ENCODE results near the gene TRMO.
A peak's percentile ranks its signal among the peaks of the same experiment; 100 is the strongest.
"Not testable (repeated sequence)": the region's sequence is repeated elsewhere in the genome, so short reads cannot be mapped to it uniquely, and the experiment has no call there.

The TRMO gene

GRCh38 chr9:97954550-97954989 lies 32.3 kb upstream of the TRMO start:
- peaks cover 0 to 5% (median 4%) of the 10 kb centered on the region in 5 experiments for H3K9me3 ChIP-seq (ENCODE audit: control extremely low read depth in 1 of 5, control insufficient read depth in 4 of 5, insufficient read depth in 2 of 5, low read depth in 1 of 5, low read length in 4 of 5)
- no peak overlapping the region for H3K4me3 ChIP-seq (ENCODE audit: control insufficient read depth in 1 of 7, extremely low read depth in 1 of 7, insufficient read depth in 4 of 7, low read depth in 2 of 7, low read length in 6 of 7)
- ChIA-PET POLR2A (interaction anchor here (0.5 kb wide), 1 partner anchor 119 kb away, joined by 3 read pairs; no protein-coding TSS in a partner anchor), CTCF (interaction anchor here (1.0 to 8.8 kb wide), 19 partner anchors 9 to 83 kb away, joined by 3 to 103 read pairs (median 5); partner anchors contain the start of genes ANP32B, HEMGN and TRMO)
- H3K36me3 ChIP-seq (ENCODE audit: control insufficient read depth in 4 of 4, insufficient read depth in 4 of 4, low read length in 3 of 4), result no peaks in the 10 kb centered on the region
- H3K4me1 ChIP-seq (ENCODE audit: control extremely low read depth in 1 of 4, control insufficient read depth in 4 of 4, insufficient read depth in 4 of 4, low read length in 3 of 4), result peaks cover 0 to 21% (median 13%) of the 10 kb centered on the region in 4 experiments
- H3K27me3 ChIP-seq (replicated peaks in 2 of 5; ENCODE audit: control insufficient read depth in 4 of 5, insufficient read depth in 5 of 5, low read length in 4 of 5), result no peaks in the 10 kb centered on the region
- peak; percentile 74 to 77 (median 76) for DNase-seq
- H3K27ac ChIP-seq (ENCODE audit: insufficient read depth in 1 of 2, low read depth in 1 of 2, low read length in 2 of 2, poor library complexity in 1 of 2, severe bottlenecking in 2 of 2), result peak overlapping the region in 1 of 2 experiments; percentile 6

- WGBS (ENCODE audit: insufficient coverage), result no CpG with 5 or more reads among the region's 5 CpGs
Measured at GRCh38 chr9:97950873-97951272, 28.6 kb upstream of the TRMO start.

GRCh38 chr9:97947094-97947493 lies 24.8 kb upstream of the TRMO start:
- H3K36me3 ChIP-seq (ENCODE audit: control insufficient read depth in 4 of 4, insufficient read depth in 4 of 4, low read length in 3 of 4); H3K27ac ChIP-seq (ENCODE audit: insufficient read depth in 1 of 2, low read depth in 1 of 2, low read length in 2 of 2, poor library complexity in 1 of 2, severe bottlenecking in 2 of 2); H3K9me3 ChIP-seq (ENCODE audit: control extremely low read depth in 1 of 5, control insufficient read depth in 4 of 5, insufficient read depth in 2 of 5, low read depth in 1 of 5, low read length in 4 of 5); H3K27me3 ChIP-seq (replicated peaks in 2 of 5; ENCODE audit: control insufficient read depth in 4 of 5, insufficient read depth in 5 of 5, low read length in 4 of 5); CTCF ChIA-PET; H3K4me3 ChIP-seq (ENCODE audit: control insufficient read depth in 1 of 7, extremely low read depth in 1 of 7, insufficient read depth in 4 of 7, low read depth in 2 of 7, low read length in 6 of 7); DNase-seq; POLR2A ChIA-PET: not testable (repeated sequence)
- WGBS (ENCODE audit: insufficient coverage), result no CpG with 5 or more reads among the region's 2 CpGs
- H3K4me1 ChIP-seq (ENCODE audit: control extremely low read depth in 1 of 4, control insufficient read depth in 4 of 4, insufficient read depth in 4 of 4, low read length in 3 of 4), result peaks cover 17 to 28% (median 26%) of the 10 kb centered on the region in 4 experiments

More at GRCh38 chr9:97950873-97951272, 28.6 kb upstream of the TRMO start:
- H3K27me3 ChIP-seq (replicated peaks in 2 of 5; ENCODE audit: control insufficient read depth in 4 of 5, insufficient read depth in 5 of 5, low read length in 4 of 5); H3K9me3 ChIP-seq (ENCODE audit: control extremely low read depth in 1 of 5, control insufficient read depth in 4 of 5, insufficient read depth in 2 of 5, low read depth in 1 of 5, low read length in 4 of 5); H3K4me3 ChIP-seq (ENCODE audit: control insufficient read depth in 1 of 7, extremely low read depth in 1 of 7, insufficient read depth in 4 of 7, low read depth in 2 of 7, low read length in 6 of 7); DNase-seq; POLR2A ChIA-PET; H3K27ac ChIP-seq (ENCODE audit: insufficient read depth in 1 of 2, low read depth in 1 of 2, low read length in 2 of 2, poor library complexity in 1 of 2, severe bottlenecking in 2 of 2); H3K36me3 ChIP-seq (ENCODE audit: control insufficient read depth in 4 of 4, insufficient read depth in 4 of 4, low read length in 3 of 4): not testable (repeated sequence)
- CTCF ChIA-PET, result interaction anchor here (1.6 to 8.8 kb wide), 5 partner anchors 10 to 28 kb away, joined by 5 to 103 read pairs (median 6); partner anchors contain the start of genes HEMGN and TRMO
- H3K4me1 ChIP-seq (ENCODE audit: control extremely low read depth in 1 of 4, control insufficient read depth in 4 of 4, insufficient read depth in 4 of 4, low read length in 3 of 4), result peaks cover 0 to 15% (median 8%) of the 10 kb centered on the region in 4 experiments

- H3K36me3 ChIP-seq (ENCODE audit: control insufficient read depth in 4 of 4, insufficient read depth in 4 of 4, low read length in 3 of 4); CTCF ChIA-PET; H3K9me3 ChIP-seq (ENCODE audit: control extremely low read depth in 1 of 5, control insufficient read depth in 4 of 5, insufficient read depth in 2 of 5, low read depth in 1 of 5, low read length in 4 of 5); H3K27ac ChIP-seq (ENCODE audit: insufficient read depth in 1 of 2, low read depth in 1 of 2, low read length in 2 of 2, poor library complexity in 1 of 2, severe bottlenecking in 2 of 2); H3K27me3 ChIP-seq (replicated peaks in 2 of 5; ENCODE audit: control insufficient read depth in 4 of 5, insufficient read depth in 5 of 5, low read length in 4 of 5); DNase-seq; POLR2A ChIA-PET; H3K4me3 ChIP-seq (ENCODE audit: control insufficient read depth in 1 of 7, extremely low read depth in 1 of 7, insufficient read depth in 4 of 7, low read depth in 2 of 7, low read length in 6 of 7): not testable (repeated sequence)
- H3K4me1 ChIP-seq (ENCODE audit: control extremely low read depth in 1 of 4, control insufficient read depth in 4 of 4, insufficient read depth in 4 of 4, low read length in 3 of 4), result peaks cover 26 to 43% (median 42%) of the 10 kb centered on the region in 4 experiments
- no CpG with 5 or more reads among the region's 2 CpGs for WGBS (ENCODE audit: insufficient coverage)
Measured at GRCh38 chr9:97945470-97945869, 23.2 kb upstream of the TRMO start.

- CTCF ChIA-PET, result interaction anchor here (0.6 to 4.2 kb wide), 8 partner anchors 8 to 26 kb away, joined by 3 to 32 read pairs (median 4); partner anchors contain the start of gene TRMO
- POLR2A ChIA-PET, result interaction anchor here (0.6 to 1.1 kb wide), 2 partner anchors 23 to 156 kb away, joined by 4 to 5 read pairs; no protein-coding TSS in a partner anchor
- DNase-seq, result no peak
- Histone ChIP-seq H3K27ac (ENCODE audit: insufficient read depth in 1 of 2, low read depth in 1 of 2, low read length in 2 of 2, poor library complexity in 1 of 2, severe bottlenecking in 2 of 2) (no peak overlapping the region), H3K4me1 (ENCODE audit: control extremely low read depth in 1 of 4, control insufficient read depth in 4 of 4, insufficient read depth in 4 of 4, low read length in 3 of 4) (peaks cover 35 to 52% (median 49%) of the 10 kb centered on the region in 4 experiments), H3K36me3 (ENCODE audit: control insufficient read depth in 4 of 4, insufficient read depth in 4 of 4, low read length in 3 of 4) (no peaks in the 10 kb centered on the region), H3K4me3 (ENCODE audit: control insufficient read depth in 1 of 7, extremely low read depth in 1 of 7, insufficient read depth in 4 of 7, low read depth in 2 of 7, low read length in 6 of 7) (no peak overlapping the region), H3K27me3 (replicated peaks in 2 of 5; ENCODE audit: control insufficient read depth in 4 of 5, insufficient read depth in 5 of 5, low read length in 4 of 5) (no peaks in the 10 kb centered on the region), H3K9me3 (ENCODE audit: control extremely low read depth in 1 of 5, control insufficient read depth in 4 of 5, insufficient read depth in 2 of 5, low read depth in 1 of 5, low read length in 4 of 5) (no peaks in the 10 kb centered on the region)
- 60% methylated on average over 1 of the region's 3 CpGs for WGBS (ENCODE audit: insufficient coverage)
Measured at GRCh38 chr9:97944612-97945011, 22.3 kb upstream of the TRMO start.

GRCh38 chr9:97943308-97943855 lies 21.1 kb upstream of the TRMO start:
- H3K27me3 ChIP-seq (replicated peaks in 2 of 5; ENCODE audit: control insufficient read depth in 4 of 5, insufficient read depth in 5 of 5, low read length in 4 of 5), result no peaks in the 10 kb centered on the region
- H3K36me3 ChIP-seq (ENCODE audit: control insufficient read depth in 4 of 4, insufficient read depth in 4 of 4, low read length in 3 of 4), result no peaks in the 10 kb centered on the region
- no peaks in the 10 kb centered on the region for H3K9me3 ChIP-seq (ENCODE audit: control extremely low read depth in 1 of 5, control insufficient read depth in 4 of 5, insufficient read depth in 2 of 5, low read depth in 1 of 5, low read length in 4 of 5)
- peak overlapping the region in 1 of 7 experiments; percentile 2 for H3K4me3 ChIP-seq (ENCODE audit: control insufficient read depth in 1 of 7, extremely low read depth in 1 of 7, insufficient read depth in 4 of 7, low read depth in 2 of 7, low read length in 6 of 7)
- DNase-seq, result peak in 2 of 3 donors; percentile 59 to 81
- POLR2A ChIA-PET, result interaction anchor here (1.5 to 1.7 kb wide), 2 partner anchors 15 to 40 kb away, joined by 4 read pairs; partner anchors contain the start of gene ANP32B
- H3K4me1 ChIP-seq (ENCODE audit: control extremely low read depth in 1 of 4, control insufficient read depth in 4 of 4, insufficient read depth in 4 of 4, low read length in 3 of 4), result peaks cover 42 to 64% (median 60%) of the 10 kb centered on the region in 4 experiments
- CTCF ChIA-PET, result interaction anchor here (1.1 to 4.2 kb wide), 10 partner anchors 8 to 107 kb away, joined by 3 to 32 read pairs (median 6); partner anchors contain the start of gene TRMO
- peak overlapping the region; percentile 35 to 92 for H3K27ac ChIP-seq (ENCODE audit: insufficient read depth in 1 of 2, low read depth in 1 of 2, low read length in 2 of 2, poor library complexity in 1 of 2, severe bottlenecking in 2 of 2)

- Histone ChIP-seq H3K27ac (ENCODE audit: insufficient read depth in 1 of 2, low read depth in 1 of 2, low read length in 2 of 2, poor library complexity in 1 of 2, severe bottlenecking in 2 of 2) (peak overlapping the region in 1 of 2 experiments; percentile 92), H3K36me3 (ENCODE audit: control insufficient read depth in 4 of 4, insufficient read depth in 4 of 4, low read length in 3 of 4) (no peaks in the 10 kb centered on the region), H3K9me3 (ENCODE audit: control extremely low read depth in 1 of 5, control insufficient read depth in 4 of 5, insufficient read depth in 2 of 5, low read depth in 1 of 5, low read length in 4 of 5) (no peaks in the 10 kb centered on the region), H3K27me3 (replicated peaks in 2 of 5; ENCODE audit: control insufficient read depth in 4 of 5, insufficient read depth in 5 of 5, low read length in 4 of 5) (no peaks in the 10 kb centered on the region), H3K4me3 (ENCODE audit: control insufficient read depth in 1 of 7, extremely low read depth in 1 of 7, insufficient read depth in 4 of 7, low read depth in 2 of 7, low read length in 6 of 7) (no peak overlapping the region), H3K4me1 (ENCODE audit: control extremely low read depth in 1 of 4, control insufficient read depth in 4 of 4, insufficient read depth in 4 of 4, low read length in 3 of 4) (peaks cover 50 to 76% (median 68%) of the 10 kb centered on the region in 4 experiments)
- ChIA-PET POLR2A (no interaction called here), CTCF (interaction anchor here (1.1 to 4.2 kb wide), 4 partner anchors 10 to 199 kb away, joined by 3 to 32 read pairs (median 16); partner anchors contain the start of gene TRMO)
- WGBS (ENCODE audit: insufficient coverage), result 100% methylated on average over 1 of the region's 1 CpG
- no peak for DNase-seq
Measured at GRCh38 chr9:97941323-97941722, 19.0 kb upstream of the TRMO start.

Measured in common myeloid progenitor, CD34-positive (primary cell).